HepG2 (cell line): ENCODE results near the gene SKIDA1. TPM values are rescaled to one million over a fixed set of nuclear protein-coding genes. Genes with fewer than 3 reads are reported as not detected.

Source experiments
- CC2D1A ChIP-seq: sonication (generic); formaldehyde crosslinking; IDR thresholded peaks from 2 replicates; pipeline ENCODE4 v1.8.1; 2023; ENCODE audit warnings: mild to moderate bottlenecking, missing genetic modification reagents
- DRAP1 ChIP-seq: IDR thresholded peaks from 2 replicates; pipeline ENCODE4 v1.6.1; 2016; ENCODE audit warnings: missing genetic modification reagents, missing compliant biosample characterization
- ETS1 ChIP-seq: sonication (generic); formaldehyde crosslinking; IDR thresholded peaks from 2 replicates; pipeline ENCODE4 v1.4.0; 2020; ENCODE audit warnings: missing genetic modification reagents
- HNF1B ChIP-seq: sonication (generic); formaldehyde crosslinking; IDR thresholded peaks from 2 replicates; pipeline ENCODE4 v1.5.1; 2020; ENCODE audit warnings: mild to moderate bottlenecking, moderate library complexity, missing genetic modification reagents
- HNF4A ChIP-seq: sonication (generic); formaldehyde crosslinking; IDR thresholded peaks from 2 replicates; pipeline ENCODE4 v1.4.0; 2020; ENCODE audit warnings: missing genetic modification reagents
- MIXL1 ChIP-seq: IDR thresholded peaks from 2 replicates; pipeline ENCODE4 v1.6.1; 2016
- POLR2AphosphoS2 ChIP-seq: IDR thresholded peaks from 2 replicates; pipeline ENCODE4 v1.6.1; 2011; ENCODE audit warnings: low read depth, low read length, improper control_type of control experiment
- RFXANK ChIP-seq: IDR thresholded peaks from 2 replicates; pipeline ENCODE4 v1.6.1; 2016
- RXRB ChIP-seq: IDR thresholded peaks from 2 replicates; pipeline ENCODE4 v1.6.1; 2016; ENCODE audit warnings: borderline replicate concordance, missing genetic modification reagents, missing compliant biosample characterization
- TP53 ChIP-seq: sonication (generic); formaldehyde crosslinking; conservative IDR thresholded peaks from 2 replicates; pipeline ENCODE4 v1.4.0; 2020; ENCODE audit warnings: missing genetic modification reagents
- U2AF2 ChIP-seq: fragments of 200-400 bp; formaldehyde crosslinking; IDR thresholded peaks from 2 replicates; pipeline ENCODE4 v1.6.1; 2017; ENCODE audit warnings: low read depth, mild to moderate bottlenecking, low read length
- ZFAT ChIP-seq: sonication (generic); formaldehyde crosslinking; conservative IDR thresholded peaks from 2 replicates; pipeline ENCODE4 v1.8.1; 2023; ENCODE audit warnings: missing genetic modification reagents, inconsistent platforms
- ZMYM3 ChIP-seq: sonication (generic); formaldehyde crosslinking; IDR thresholded peaks from 2 replicates; pipeline ENCODE4 v1.5.1; 2020; ENCODE audit warnings: mild to moderate bottlenecking, missing genetic modification reagents
- ZNF281 ChIP-seq: sonication (generic); formaldehyde crosslinking; IDR thresholded peaks from 2 replicates; pipeline ENCODE4 v1.4.0; 2020; ENCODE audit warnings: missing genetic modification reagents, borderline replicate concordance
- ZNF362 ChIP-seq: sonication (generic); formaldehyde crosslinking; IDR thresholded peaks from 2 replicates; pipeline ENCODE4 v1.4.0; 2020; ENCODE audit warnings: missing genetic modification reagents, mild to moderate bottlenecking, borderline replicate concordance
- ZNF503 ChIP-seq: sonication (generic); formaldehyde crosslinking; IDR thresholded peaks from 2 replicates; pipeline ENCODE4 v1.4.0; 2020; ENCODE audit warnings: missing genetic modification reagents
- ZNF572 ChIP-seq: sonication (generic); formaldehyde crosslinking; IDR thresholded peaks from 2 replicates; pipeline ENCODE4 v1.5.1; 2020; ENCODE audit warnings: mild to moderate bottlenecking, missing genetic modification reagents
- ZNF597 ChIP-seq: sonication (generic); formaldehyde crosslinking; IDR thresholded peaks from 2 replicates; pipeline ENCODE4 v1.5.0; 2020; ENCODE audit warnings: missing genetic modification reagents
- ZSCAN25 ChIP-seq: sonication (generic); formaldehyde crosslinking; IDR thresholded peaks from 2 replicates; pipeline ENCODE4 v1.8.0; 2022; ENCODE audit warnings: mild to moderate bottlenecking, missing genetic modification reagents
- polyA plus RNA-seq, 8 experiments: library from polyadenylated mRNA; depleted of rRNA in 3 of 8; stranded (reverse) in 7 of 8; unstranded in 1 of 8; fragments of >200 nt; fragmentation: Illumina TruSeq in 4 of 8; extraction: Trizol in 4 of 8; gene quantifications; 2 replicates each; pipeline versions ENCODE4 v1.2.1 to v1.2.3, GENCODE V29; 2011 to 2016; ENCODE audit warnings: low read depth in 4 of 8, missing spikeins in 1 of 8, mixed read lengths in 1 of 8; ENCODE audit not compliant: insufficient read depth in 1 of 8
- total RNA-seq, 5 experiments: library from RNA; depleted of rRNA; stranded (reverse); fragments of >200 nt; fragmentation: Illumina TruSeq; extraction: Trizol; gene quantifications; 2 replicates each; pipeline ENCODE4 v1.2.3, GENCODE V29; 2016; ENCODE audit warnings: low read depth in 1 of 5

Gene SKIDA1
- total and polyA plus RNA-seq, 2 of the 13 experiments (the other 11 are each of a cell fraction or from before 2014, with no cell fraction given) = 0.73 to 1.5 TPM

- TF ChIP-seq ZNF362 (CRISPR knock-in tag) (peak; percentile 34; the same call in 1 of the 2 replicates), POLR2AphosphoS2 (no peak), TP53 (no peak), HNF1B (0 out of 2 replicates have a peak, but pooled peaks have one; percentile 38), ZNF503 (no peak), ZMYM3 (CRISPR knock-in tag) (no peak), DRAP1 (CRISPR knock-in tag) (no peak), ZFAT (CRISPR knock-in tag) (no peak), ZNF281 (CRISPR knock-in tag) (peak; percentile 76), U2AF2 (no peak), ZNF597 (no peak), RXRB (CRISPR knock-in tag) (peak; percentile 14; the same call in 1 of the 2 replicates), ZSCAN25 (CRISPR knock-in tag) (peak; percentile 41; the same call in 1 of the 2 replicates), ETS1 (CRISPR knock-in tag) (no peak), ZNF572 (CRISPR knock-in tag) (no peak), MIXL1 (no peak), HNF4A (CRISPR knock-in tag) (peak; percentile 72), CC2D1A (CRISPR knock-in tag) (no peak), RFXANK (no peak)
Observed at GRCh38 chr10:21510241-21511094, 15.0 kb downstream of the SKIDA1 start (continued).
